Measurements from ENCODE around the gene DESI2.
"Not testable (repeated sequence)": the region's sequence is repeated elsewhere in the genome, so short reads cannot be mapped to it uniquely, and the experiment has no call there.

Gene DESI2

DNA sequence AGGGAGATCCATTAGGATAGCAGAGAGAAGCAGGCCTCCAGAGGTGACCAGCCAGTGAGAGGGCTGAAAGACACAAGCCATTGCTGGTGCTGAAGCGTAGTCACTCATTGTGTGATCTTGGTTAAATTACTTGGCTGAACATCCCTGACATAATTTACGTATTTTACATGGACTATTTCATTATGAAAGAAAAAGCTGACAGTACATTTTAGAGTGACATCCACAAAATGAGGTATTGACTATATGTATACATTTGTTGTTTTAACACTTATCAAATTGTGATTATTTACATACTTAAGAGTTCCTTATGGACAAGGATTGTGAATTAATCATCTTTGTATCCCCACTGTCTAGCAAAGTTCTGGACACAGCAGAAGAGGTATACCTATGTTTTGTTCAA, 14.9 kb downstream of the DESI2 start:
- POLR2A ChIA-PET: no interaction called here
- TF ChIP-seq ZNF384 (IDR thresholded peaks at IDR 0.05): no peak
- TF ChIP-seq, protein P1, sequence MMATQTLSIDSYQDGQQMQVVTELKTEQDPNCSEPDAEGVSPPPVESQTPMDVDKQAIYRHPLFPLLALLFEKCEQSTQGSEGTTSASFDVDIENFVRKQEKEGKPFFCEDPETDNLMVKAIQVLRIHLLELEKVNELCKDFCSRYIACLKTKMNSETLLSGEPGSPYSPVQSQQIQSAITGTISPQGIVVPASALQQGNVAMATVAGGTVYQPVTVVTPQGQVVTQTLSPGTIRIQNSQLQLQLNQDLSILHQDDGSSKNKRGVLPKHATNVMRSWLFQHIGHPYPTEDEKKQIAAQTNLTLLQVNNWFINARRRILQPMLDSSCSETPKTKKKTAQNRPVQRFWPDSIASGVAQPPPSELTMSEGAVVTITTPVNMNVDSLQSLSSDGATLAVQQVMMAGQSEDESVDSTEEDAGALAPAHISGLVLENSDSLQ (IDR thresholded peaks at IDR 0.05): 0 out of 2 replicates have a peak, but pooled peaks have one; percentile 6
- no peak for TF ChIP-seq SUZ12 (IDR thresholded peaks at IDR 0.05)
- no peak for TF ChIP-seq ARNT (IDR thresholded peaks at IDR 0.05)
- no peak for TF ChIP-seq FOXK2 (IDR thresholded peaks at IDR 0.05)
- no peak for TF ChIP-seq LEF1 (IDR thresholded peaks at IDR 0.05; ENCODE audit: borderline replicate concordance)
- no peak for TF ChIP-seq TARDBP (IDR thresholded peaks at IDR 0.05)
- TF ChIP-seq HDGF (IDR thresholded peaks at IDR 0.05; ENCODE audit: borderline replicate concordance): no peak
- DNase-seq (ENCODE audit: extremely low spot score): no peak
- CTCF ChIA-PET: no interaction called here

DNA sequence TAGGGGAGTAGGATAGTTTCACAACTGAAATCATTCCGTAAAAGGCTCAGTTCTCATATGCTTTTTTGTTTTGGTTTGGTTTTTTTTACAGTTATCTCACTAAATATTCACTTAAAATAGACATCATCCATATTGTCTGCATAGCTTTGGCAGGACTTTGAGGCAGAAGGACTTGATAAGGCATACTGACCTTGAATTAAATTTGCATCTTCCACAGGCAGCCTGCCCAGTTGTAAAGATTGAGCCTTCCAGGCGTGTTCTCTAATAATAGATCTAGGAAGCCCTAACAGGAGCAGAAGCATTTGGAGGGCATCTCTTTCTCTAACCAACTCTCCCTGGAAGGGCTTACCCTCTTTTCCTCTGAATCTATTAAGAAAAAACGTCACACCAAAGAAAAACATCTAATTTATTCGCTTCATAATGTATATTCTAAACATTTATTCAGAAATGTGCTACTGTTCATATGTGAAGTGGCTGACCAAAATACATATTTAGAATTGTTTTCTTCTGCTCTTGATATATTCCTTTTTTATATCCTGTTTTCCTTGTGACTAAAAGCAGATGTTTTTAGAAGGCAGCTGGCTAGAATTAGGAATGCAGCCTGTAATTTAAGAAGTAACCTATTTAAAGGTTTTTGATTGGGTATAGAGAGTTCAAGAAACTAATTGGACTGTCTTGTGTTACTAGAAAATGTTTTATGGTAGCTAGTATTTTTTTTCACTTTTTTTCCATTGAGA, 20.2 kb downstream of the DESI2 start:
- ChIA-PET CTCF (no interaction called here), POLR2A (interaction anchor here (0.9 kb wide), 1 partner anchor 20 kb away, joined by 3 read pairs; the partner anchor contains the start of gene DESI2)
- TF ChIP-seq LEF1 (IDR thresholded peaks at IDR 0.05; ENCODE audit: borderline replicate concordance): no peak
- TF ChIP-seq, protein P1 (IDR thresholded peaks at IDR 0.05): no peak
- no peak for TF ChIP-seq ARNT (IDR thresholded peaks at IDR 0.05)
- TF ChIP-seq SP1 (IDR thresholded peaks at IDR 0.05): no peak
- TF ChIP-seq FOXK2 (IDR thresholded peaks at IDR 0.05): no peak
- TF ChIP-seq ELF4 (IDR thresholded peaks at IDR 0.05): no peak
- no peak for TF ChIP-seq CTBP1 (IDR thresholded peaks at IDR 0.05; ENCODE audit: borderline replicate concordance)
- no peak for TF ChIP-seq SUZ12 (IDR thresholded peaks at IDR 0.05)
- TF ChIP-seq FOXM1 (IDR thresholded peaks at IDR 0.05; ENCODE audit: borderline replicate concordance): no peak
- no peak for TF ChIP-seq L3MBTL2 (conservative IDR thresholded peaks at IDR 0.05)
- no peak for TF ChIP-seq ZNF384 (IDR thresholded peaks at IDR 0.05)
- DNase-seq (ENCODE audit: extremely low spot score): no peak

DNA sequence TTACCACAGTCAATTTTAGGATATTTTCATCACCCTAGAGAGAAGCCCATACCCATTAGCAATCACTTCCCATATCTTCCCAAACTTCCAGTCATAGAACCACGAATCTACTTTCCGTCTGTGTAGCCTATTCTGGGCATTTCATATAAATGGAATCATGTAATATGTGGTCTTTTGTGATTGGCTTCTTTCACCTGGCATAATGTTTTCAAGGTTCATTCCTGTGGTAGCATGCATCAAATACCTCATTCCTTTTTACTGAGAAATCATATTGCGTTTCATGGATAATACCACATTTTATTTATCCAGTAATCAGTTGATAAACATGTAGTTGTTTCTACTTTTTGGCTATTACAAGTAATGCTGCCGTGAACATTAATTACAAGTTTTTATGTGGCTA, 21.5 kb downstream of the DESI2 start:
- ChIA-PET CTCF (no interaction called here), POLR2A (no interaction called here)
- TF ChIP-seq SP1 (IDR thresholded peaks at IDR 0.05) (no peak), LEF1 (IDR thresholded peaks at IDR 0.05; ENCODE audit: borderline replicate concordance) (no peak), ZNF384 (IDR thresholded peaks at IDR 0.05) (no peak), FOXK2 (IDR thresholded peaks at IDR 0.05) (no peak), ELF4 (IDR thresholded peaks at IDR 0.05) (no peak), ARNT (IDR thresholded peaks at IDR 0.05) (no peak), CTBP1 (IDR thresholded peaks at IDR 0.05; ENCODE audit: borderline replicate concordance) (no peak), TARDBP (IDR thresholded peaks at IDR 0.05) (no peak), NFRKB (IDR thresholded peaks at IDR 0.05) (no peak), SUZ12 (IDR thresholded peaks at IDR 0.05) (no peak), HDGF (IDR thresholded peaks at IDR 0.05; ENCODE audit: borderline replicate concordance) (no peak), FOXA1 (IDR thresholded peaks at IDR 0.05) (no peak)
- TF ChIP-seq, protein P1 (IDR thresholded peaks at IDR 0.05): no peak
- DNase-seq (ENCODE audit: extremely low spot score): no peak

GRCh38 chr1:244675167-244675566, 22.2 kb downstream of the DESI2 start:
- TF ChIP-seq SP1 (IDR thresholded peaks at IDR 0.05): no peak
- TF ChIP-seq L3MBTL2 (conservative IDR thresholded peaks at IDR 0.05): no peak
- no peak for TF ChIP-seq HDGF (IDR thresholded peaks at IDR 0.05; ENCODE audit: borderline replicate concordance)
- no peak for TF ChIP-seq SUZ12 (IDR thresholded peaks at IDR 0.05)
- no peak for TF ChIP-seq BHLHE40 (IDR thresholded peaks at IDR 0.05; ENCODE audit: borderline replicate concordance)
- no peak for TF ChIP-seq CTBP1 (IDR thresholded peaks at IDR 0.05; ENCODE audit: borderline replicate concordance)
- DNase-seq (ENCODE audit: extremely low spot score): no peak
- POLR2A ChIA-PET: no interaction called here
- CTCF ChIA-PET: interaction anchor here (0.5 kb wide), 1 partner anchor 9 kb away, joined by 3 read pairs; no protein-coding TSS in a partner anchor

- no peak for DNase-seq (ENCODE audit: extremely low spot score)
- ChIA-PET CTCF (no interaction called here), POLR2A (no interaction called here)
- TF ChIP-seq NFRKB (IDR thresholded peaks at IDR 0.05) (no peak), ZNF384 (IDR thresholded peaks at IDR 0.05) (no peak), LEF1 (IDR thresholded peaks at IDR 0.05; ENCODE audit: borderline replicate concordance) (no peak), L3MBTL2 (conservative IDR thresholded peaks at IDR 0.05) (no peak), SUZ12 (IDR thresholded peaks at IDR 0.05) (no peak)
- TF ChIP-seq, protein P1 (IDR thresholded peaks at IDR 0.05): no peak
Measured at GRCh38 chr1:244678697-244679096, 25.8 kb downstream of the DESI2 start.

- DNase-seq (ENCODE audit: extremely low spot score): no peak
- ChIA-PET CTCF (no interaction called here), POLR2A (no interaction called here)
- no peak for TF ChIP-seq CTBP1 (IDR thresholded peaks at IDR 0.05; ENCODE audit: borderline replicate concordance)
- TF ChIP-seq ZNF384 (IDR thresholded peaks at IDR 0.05): no peak
- TF ChIP-seq FOXA1 (IDR thresholded peaks at IDR 0.05): no peak
- no peak for TF ChIP-seq LEF1 (IDR thresholded peaks at IDR 0.05; ENCODE audit: borderline replicate concordance)
- TF ChIP-seq HDGF (IDR thresholded peaks at IDR 0.05; ENCODE audit: borderline replicate concordance): no peak
- no peak for TF ChIP-seq L3MBTL2 (conservative IDR thresholded peaks at IDR 0.05)
- no peak for TF ChIP-seq TARDBP (IDR thresholded peaks at IDR 0.05)
- no peak for TF ChIP-seq FOXM1 (IDR thresholded peaks at IDR 0.05; ENCODE audit: borderline replicate concordance)
- no peak for TF ChIP-seq FOXK2 (IDR thresholded peaks at IDR 0.05)
- TF ChIP-seq, protein P1 (IDR thresholded peaks at IDR 0.05): no peak
- no peak for TF ChIP-seq SP1 (IDR thresholded peaks at IDR 0.05)
- no peak for TF ChIP-seq NFRKB (IDR thresholded peaks at IDR 0.05)
Measured at GRCh38 chr1:244680667-244681066, 27.7 kb downstream of the DESI2 start.

- CTCF ChIA-PET; POLR2A ChIA-PET; DNase-seq (ENCODE audit: extremely low spot score): not testable (repeated sequence)
Measured at GRCh38 chr1:244682087-244682486, 29.2 kb downstream of the DESI2 start.

All from HEK293T (cell line).